GM12892 (cell line): ENCODE results near the gene KIF24.

Experiments used
- POLR2A ChIP-seq: IDR thresholded peaks from 2 replicates; pipeline ENCODE4 v1.6.1; 2011; ENCODE audit warnings: low read depth, low read length, control low read depth
- POLR2AphosphoS5 ChIP-seq: IDR thresholded peaks from 2 replicates; pipeline ENCODE4 v1.6.1; 2011; ENCODE audit warnings: low read depth, low read length, control low read depth
- TAF1 ChIP-seq: IDR thresholded peaks from 2 replicates; pipeline ENCODE4 v1.6.1; 2011; ENCODE audit warnings: low read depth, mild to moderate bottlenecking, control low read depth, low read length, borderline replicate concordance

- TF ChIP-seq POLR2A (no peak), TAF1 (no peak), POLR2AphosphoS5 (no peak)
These were observed 18.9 kb downstream of the KIF24 start for GRCh38 chr9:34310215-34310614.
